ENCODE results near the gene DRD3.

The DRD3 gene

DNA sequence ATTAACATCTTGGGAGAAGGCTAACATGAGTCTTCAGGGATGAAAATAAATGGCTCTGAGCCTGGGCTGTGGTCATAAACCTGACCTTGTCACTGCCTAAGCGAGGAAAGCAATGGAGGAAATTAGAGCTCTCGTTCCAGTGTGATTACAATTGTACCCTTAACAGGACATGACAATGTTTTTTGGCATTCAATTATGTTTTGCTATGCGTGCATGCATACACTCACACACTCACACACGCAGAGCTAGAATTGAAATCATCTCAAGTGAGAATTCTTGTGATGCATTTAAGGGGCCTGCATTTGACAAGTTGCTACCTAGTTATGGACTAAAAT is 34.4 kb upstream of the DRD3 start:
- Histone ChIP-seq H3K9ac (ENCODE audit: low read depth, low read length) (no peak overlapping the region), H3K4me1 (ENCODE audit: insufficient read depth, low read length) (peaks cover 23% of the 10 kb centered on the region), H3K36me3 (ENCODE audit: insufficient read depth, low read length) (no peaks in the 10 kb centered on the region), H3K9me3 (ENCODE audit: control insufficient read depth, insufficient read depth, low read length) (no peaks in the 10 kb centered on the region)

DNA sequence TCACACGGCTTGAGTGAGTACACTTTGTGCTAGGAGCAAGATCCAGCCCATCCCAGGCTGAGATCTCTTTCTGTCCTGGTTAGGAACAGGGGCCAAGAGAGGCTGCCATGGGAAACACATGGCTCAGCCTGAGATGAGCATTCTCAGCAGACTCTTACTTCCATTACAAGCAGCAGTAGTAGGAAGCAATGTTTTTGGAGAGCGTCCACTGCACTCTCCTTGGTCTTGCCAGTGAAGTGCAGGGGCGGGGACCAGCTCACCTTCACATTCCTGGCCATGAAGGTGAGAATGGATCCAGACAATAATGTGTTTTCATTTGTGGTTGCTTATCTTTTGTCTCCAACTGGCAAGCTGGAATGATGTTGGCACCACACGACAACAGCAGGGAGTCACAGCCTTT is 33.8 kb upstream of the DRD3 start:
- H3K36me3 ChIP-seq (ENCODE audit: insufficient read depth, low read length): no peaks in the 10 kb centered on the region
- no peak overlapping the region for H3K9ac ChIP-seq (ENCODE audit: low read depth, low read length)
- H3K4me1 ChIP-seq (ENCODE audit: insufficient read depth, low read length): peaks cover 23% of the 10 kb centered on the region
- H3K9me3 ChIP-seq (ENCODE audit: control insufficient read depth, insufficient read depth, low read length): no peaks in the 10 kb centered on the region

GRCh38 chr3:114207768-114208167 is 28.9 kb upstream of the DRD3 start:
- Histone ChIP-seq H3K4me1 (ENCODE audit: insufficient read depth, low read length) (peaks cover 4% of the 10 kb centered on the region; the same call in 1 of the 2 replicates), H3K9me3 (ENCODE audit: control insufficient read depth, insufficient read depth, low read length) (no peaks in the 10 kb centered on the region), H3K36me3 (ENCODE audit: insufficient read depth, low read length) (no peaks in the 10 kb centered on the region), H3K9ac (ENCODE audit: low read depth, low read length) (no peak overlapping the region)

DNA sequence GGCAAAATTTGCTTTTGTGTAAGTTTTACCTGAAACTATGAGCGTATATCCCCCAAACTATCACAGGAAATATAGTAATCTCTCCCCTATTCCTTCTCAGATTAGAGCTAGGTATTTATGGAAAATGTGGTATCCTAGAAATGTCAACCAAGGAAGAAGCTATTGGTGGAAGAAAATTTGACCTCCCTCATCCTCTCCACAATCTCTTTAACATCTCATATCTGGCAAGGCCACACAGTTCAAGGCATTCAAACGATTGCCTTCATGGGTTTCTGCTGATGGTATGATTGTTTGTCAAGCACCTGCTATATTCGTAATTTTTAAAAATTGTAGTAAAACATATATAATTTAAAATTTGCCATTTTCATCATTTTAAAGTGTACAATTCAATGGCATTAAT is 27.5 kb upstream of the DRD3 start:
- no peaks in the 10 kb centered on the region for H3K36me3 ChIP-seq (ENCODE audit: insufficient read depth, low read length)
- no peak overlapping the region for H3K9ac ChIP-seq (ENCODE audit: low read depth, low read length)
- peaks cover 4% of the 10 kb centered on the region; the same call in 1 of the 2 replicates for H3K4me1 ChIP-seq (ENCODE audit: insufficient read depth, low read length)
- no peaks in the 10 kb centered on the region for H3K9me3 ChIP-seq (ENCODE audit: control insufficient read depth, insufficient read depth, low read length)

DNA sequence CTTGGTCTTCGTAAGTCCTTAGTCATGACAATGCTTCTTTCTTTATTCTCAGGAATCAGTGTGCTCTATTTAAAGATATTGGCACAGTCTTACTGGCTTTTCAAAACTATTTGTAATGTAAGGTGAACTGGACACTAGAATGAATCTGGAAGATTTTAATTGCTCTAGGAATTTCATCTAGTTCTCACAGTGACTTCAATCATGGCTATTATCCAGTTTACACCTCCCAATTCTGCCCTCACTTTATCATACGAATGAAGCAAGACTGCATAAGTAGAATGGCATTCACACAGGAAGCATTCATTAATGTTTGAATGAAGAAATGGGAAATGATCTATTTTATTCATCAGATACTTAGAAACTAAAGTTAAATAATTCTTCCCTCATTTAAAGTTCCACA is 26.7 kb upstream of the DRD3 start:
- Histone ChIP-seq H3K36me3 (ENCODE audit: insufficient read depth, low read length) (no peaks in the 10 kb centered on the region), H3K9me3 (ENCODE audit: control insufficient read depth, insufficient read depth, low read length) (no peaks in the 10 kb centered on the region), H3K9ac (ENCODE audit: low read depth, low read length) (no peak overlapping the region), H3K4me1 (ENCODE audit: insufficient read depth, low read length) (peaks cover 4% of the 10 kb centered on the region; the same call in 1 of the 2 replicates)

DNA sequence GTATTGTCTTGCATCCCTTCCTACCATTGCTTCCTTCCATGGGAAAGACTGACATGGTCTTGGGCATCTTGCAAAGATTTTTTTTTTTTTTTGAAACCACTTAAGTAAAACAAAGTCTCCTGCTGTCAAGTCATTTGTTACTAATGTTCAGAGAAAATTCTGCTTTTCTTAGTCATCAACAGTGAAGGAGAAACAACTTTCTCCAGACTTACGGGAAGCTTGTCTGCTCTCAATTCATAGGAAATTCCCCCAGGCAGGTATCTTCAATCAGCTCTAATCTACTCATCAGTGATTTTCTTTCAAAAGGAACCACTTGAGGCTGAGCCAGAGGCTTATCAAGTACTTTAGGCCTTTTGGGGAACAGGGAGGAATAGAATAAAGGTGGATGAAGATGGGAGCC is 15.9 kb upstream of the DRD3 start:
- no peaks in the 10 kb centered on the region for H3K4me1 ChIP-seq (ENCODE audit: insufficient read depth, low read length)
- H3K9me3 ChIP-seq (ENCODE audit: control insufficient read depth, insufficient read depth, low read length): peaks cover 3% of the 10 kb centered on the region; the same call in 1 of the 2 replicates
- H3K36me3 ChIP-seq (ENCODE audit: insufficient read depth, low read length): no peaks in the 10 kb centered on the region; the same call in 1 of the 2 replicates
- H3K9ac ChIP-seq (ENCODE audit: low read depth, low read length): no peak overlapping the region

DNA sequence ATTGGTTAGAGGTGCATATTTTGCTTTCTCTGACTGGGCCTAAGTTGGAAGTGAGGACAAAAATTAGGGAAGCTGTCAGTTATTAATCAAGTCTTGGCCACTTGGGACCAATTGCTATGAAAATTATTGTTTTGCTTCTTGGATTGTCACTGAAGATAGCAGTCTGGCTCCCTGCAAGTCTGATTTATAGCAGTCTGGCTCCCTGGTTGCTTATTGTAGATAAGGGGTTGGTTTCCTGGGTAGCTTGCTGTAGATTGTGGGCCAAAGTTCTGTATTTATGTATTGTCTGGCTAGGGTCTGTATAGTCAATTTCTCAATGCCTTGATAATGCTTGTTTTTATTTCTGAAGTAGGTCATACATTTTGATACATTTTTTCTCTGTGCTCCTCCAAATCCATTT is 13.3 kb upstream of the DRD3 start:
- no peak overlapping the region for H3K9ac ChIP-seq (ENCODE audit: low read depth, low read length)
- no peaks in the 10 kb centered on the region for H3K4me1 ChIP-seq (ENCODE audit: insufficient read depth, low read length)
- peaks cover 3% of the 10 kb centered on the region for H3K9me3 ChIP-seq (ENCODE audit: control insufficient read depth, insufficient read depth, low read length)
- no peaks in the 10 kb centered on the region; the same call in 1 of the 2 replicates for H3K36me3 ChIP-seq (ENCODE audit: insufficient read depth, low read length)

- no peak overlapping the region for H3K9ac ChIP-seq (ENCODE audit: low read depth, low read length)
- peaks cover 19% of the 10 kb centered on the region for H3K9me3 ChIP-seq (ENCODE audit: control insufficient read depth, insufficient read depth, low read length)
- no peaks in the 10 kb centered on the region for H3K4me1 ChIP-seq (ENCODE audit: insufficient read depth, low read length)
- no peaks in the 10 kb centered on the region; the same call in 1 of the 2 replicates for H3K36me3 ChIP-seq (ENCODE audit: insufficient read depth, low read length)
These were observed 7.6 kb upstream of the DRD3 start for GRCh38 chr3:114186501-114186900.

GRCh38 chr3:114179575-114179974 is 723 bp upstream of the DRD3 start:
- H3K9ac ChIP-seq (ENCODE audit: low read depth, low read length): no peak overlapping the region
- H3K36me3 ChIP-seq (ENCODE audit: insufficient read depth, low read length): no peaks in the 10 kb centered on the region
- H3K9me3 ChIP-seq (ENCODE audit: control insufficient read depth, insufficient read depth, low read length): peaks cover 3% of the 10 kb centered on the region; the same call in 1 of the 2 replicates
- peaks cover 10% of the 10 kb centered on the region; the same call in 1 of the 2 replicates for H3K4me1 ChIP-seq (ENCODE audit: insufficient read depth, low read length)

DNA sequence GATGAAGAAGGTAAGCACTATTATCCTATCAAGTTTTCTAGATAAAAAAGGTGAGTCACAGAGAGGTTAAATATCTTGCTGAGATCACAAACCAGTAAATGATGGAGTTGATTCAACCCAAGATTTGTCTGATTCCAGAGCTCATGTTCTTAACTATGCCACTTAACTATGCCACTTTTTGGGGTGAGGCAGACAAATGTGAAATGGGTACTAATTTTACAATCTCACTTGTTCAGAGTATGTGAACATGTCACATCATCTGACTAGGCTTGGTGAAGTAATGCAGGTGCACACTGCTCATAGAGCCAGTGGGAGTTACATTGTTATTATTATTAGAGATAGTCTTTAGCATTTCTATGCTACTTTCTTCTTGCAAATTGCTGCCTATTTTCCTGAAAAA is 2.0 kb downstream of the DRD3 start:
- Histone ChIP-seq H3K4me1 (ENCODE audit: insufficient read depth, low read length) (peaks cover 10% of the 10 kb centered on the region; the same call in 1 of the 2 replicates), H3K36me3 (ENCODE audit: insufficient read depth, low read length) (no peaks in the 10 kb centered on the region), H3K9ac (ENCODE audit: low read depth, low read length) (no peak overlapping the region), H3K9me3 (ENCODE audit: control insufficient read depth, insufficient read depth, low read length) (no peaks in the 10 kb centered on the region)

GRCh38 chr3:114176487-114176886 is 2.4 kb downstream of the DRD3 start:
- no peak overlapping the region for H3K9ac ChIP-seq (ENCODE audit: low read depth, low read length)
- H3K36me3 ChIP-seq (ENCODE audit: insufficient read depth, low read length): no peaks in the 10 kb centered on the region
- no peaks in the 10 kb centered on the region for H3K9me3 ChIP-seq (ENCODE audit: control insufficient read depth, insufficient read depth, low read length)
- peaks cover 10% of the 10 kb centered on the region; the same call in 1 of the 2 replicates for H3K4me1 ChIP-seq (ENCODE audit: insufficient read depth, low read length)

- H3K9ac ChIP-seq (ENCODE audit: low read depth, low read length): no peak overlapping the region
- peaks cover 10% of the 10 kb centered on the region; the same call in 1 of the 2 replicates for H3K4me1 ChIP-seq (ENCODE audit: insufficient read depth, low read length)
- no peaks in the 10 kb centered on the region for H3K36me3 ChIP-seq (ENCODE audit: insufficient read depth, low read length)
- H3K9me3 ChIP-seq (ENCODE audit: control insufficient read depth, insufficient read depth, low read length): no peaks in the 10 kb centered on the region
These were observed 3.5 kb downstream of the DRD3 start for GRCh38 chr3:114175204-114175987.

- Histone ChIP-seq H3K4me1 (ENCODE audit: insufficient read depth, low read length) (0 out of 2 replicates have a peak, but pooled peaks cover under 1% of the 10 kb centered on the region), H3K36me3 (ENCODE audit: insufficient read depth, low read length) (no peaks in the 10 kb centered on the region), H3K9ac (ENCODE audit: low read depth, low read length) (no peak overlapping the region), H3K9me3 (ENCODE audit: control insufficient read depth, insufficient read depth, low read length) (no peaks in the 10 kb centered on the region)
These were observed 7.2 kb downstream of the DRD3 start for GRCh38 chr3:114171677-114172076.

- H3K4me1 ChIP-seq (ENCODE audit: insufficient read depth, low read length): no peaks in the 10 kb centered on the region
- no peaks in the 10 kb centered on the region for H3K36me3 ChIP-seq (ENCODE audit: insufficient read depth, low read length)
- H3K9me3 ChIP-seq (ENCODE audit: control insufficient read depth, insufficient read depth, low read length): no peaks in the 10 kb centered on the region
- no peak overlapping the region for H3K9ac ChIP-seq (ENCODE audit: low read depth, low read length)
These were observed 10.7 kb downstream of the DRD3 start for GRCh38 chr3:114168150-114168549.

DNA sequence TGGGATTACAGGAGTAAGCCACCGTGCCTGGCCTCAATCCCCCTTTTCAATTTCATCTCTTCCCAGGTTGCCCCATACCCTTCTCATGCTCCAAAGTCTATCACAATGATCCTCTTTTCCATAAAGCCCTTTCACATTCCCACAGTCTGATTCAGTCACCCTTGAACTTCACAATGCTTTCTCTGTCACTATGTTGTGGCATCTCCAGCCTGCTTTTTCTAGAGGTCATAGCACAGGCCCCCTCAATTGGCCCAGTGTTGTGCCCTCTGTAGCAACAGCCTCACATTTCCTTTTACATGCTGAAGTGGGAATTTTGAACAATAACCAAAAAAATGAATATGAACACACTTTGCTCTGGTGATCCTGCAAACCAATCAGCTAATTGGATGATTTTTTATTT is 21.5 kb downstream of the DRD3 start:
- Histone ChIP-seq H3K36me3 (ENCODE audit: insufficient read depth, low read length) (no peaks in the 10 kb centered on the region), H3K4me1 (ENCODE audit: insufficient read depth, low read length) (peaks cover 29% of the 10 kb centered on the region), H3K9me3 (ENCODE audit: control insufficient read depth, insufficient read depth, low read length) (no peaks in the 10 kb centered on the region)

More for the DNA sequence above, 21.5 kb downstream of the DRD3 start:
- H3K9ac ChIP-seq (ENCODE audit: low read depth, low read length): no peak overlapping the region

Measured in ES-I3 (cell line).